IPS DF 4.7 (cell line): Measurements from ENCODE around the gene RAD23A.

ENCODE experiments used
- DNase-seq: peaks from one replicate; pipeline ENCODE4 v3.0.0-alpha.2; 2013; ENCODE audit warnings: low spot score; ENCODE audit errors: extremely low read depth

The RAD23A gene

DNA sequence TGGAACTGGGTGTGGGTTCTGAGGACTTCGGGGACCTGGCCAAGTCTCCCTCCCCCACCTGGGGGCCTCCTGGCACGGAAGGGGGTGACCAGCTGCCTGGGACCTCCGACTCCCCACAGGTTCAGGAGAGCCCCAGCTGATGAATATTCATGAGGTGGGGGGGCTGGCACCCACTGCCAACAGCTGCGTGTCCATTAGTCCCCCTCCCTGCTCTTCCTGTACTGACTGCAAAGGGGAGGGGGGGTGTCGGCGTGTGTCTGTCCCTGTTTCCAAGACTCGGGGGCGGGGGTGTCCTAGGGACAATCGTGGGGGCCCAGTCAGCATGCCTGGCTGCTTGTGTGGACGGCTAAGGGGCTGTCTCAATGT is 39.0 kb downstream of the RAD23A start:
- no peak for DNase-seq

DNA sequence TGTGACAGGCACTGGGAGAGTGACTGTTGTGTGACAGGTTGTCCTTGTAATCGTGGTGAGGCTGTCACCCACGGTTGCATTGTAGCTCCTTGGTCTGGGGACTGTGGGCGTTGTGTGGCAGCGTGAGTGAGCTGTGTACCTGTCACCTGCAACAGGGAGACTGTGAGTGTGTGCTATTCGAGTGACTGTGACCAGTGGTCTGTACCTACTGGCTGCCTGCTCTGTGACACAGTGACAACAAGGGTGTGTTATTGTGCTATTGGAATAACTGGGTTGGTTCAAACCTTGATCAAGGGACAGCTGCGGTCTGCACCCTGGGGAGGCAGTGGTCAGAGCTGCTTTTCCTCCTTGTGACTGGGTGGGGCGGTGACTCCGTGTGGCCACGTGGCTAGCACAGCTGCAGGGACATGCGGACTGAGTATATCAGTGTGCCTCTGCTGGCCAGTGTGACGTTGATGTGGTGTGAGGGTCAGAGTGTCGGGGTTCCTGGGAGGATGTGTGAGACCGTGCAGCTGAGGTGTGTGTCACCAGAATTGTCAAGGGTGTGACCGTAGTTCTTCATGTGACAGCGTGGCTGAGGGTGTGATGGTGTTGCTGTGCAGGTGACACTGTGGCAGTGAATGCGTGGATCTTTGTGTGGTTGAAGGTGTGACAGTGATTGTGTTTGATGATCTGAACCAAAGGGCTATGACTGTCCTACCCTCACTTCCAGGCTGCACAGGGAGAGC is 39.6 kb downstream of the RAD23A start:
- no peak for DNase-seq

DNA sequence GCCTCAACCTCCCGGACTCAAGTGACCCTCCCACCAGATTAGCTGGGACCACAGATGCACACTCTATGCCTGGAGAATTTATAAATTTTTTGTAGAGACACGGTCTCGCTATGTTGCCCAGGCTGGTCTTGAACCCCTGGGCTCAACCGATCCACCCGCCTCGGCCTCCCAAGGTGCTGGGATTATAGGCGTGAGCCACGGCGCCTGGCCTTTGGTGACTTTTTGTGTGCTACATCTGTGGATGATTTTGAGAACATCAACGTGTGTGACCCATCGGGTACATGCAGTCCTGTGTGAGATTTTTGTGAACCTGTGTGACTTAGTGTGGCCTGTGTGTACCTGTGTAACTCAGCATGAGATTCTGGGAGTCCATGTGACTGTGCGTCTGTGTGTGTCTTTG is 41.1 kb downstream of the RAD23A start:
- no peak for DNase-seq

DNA sequence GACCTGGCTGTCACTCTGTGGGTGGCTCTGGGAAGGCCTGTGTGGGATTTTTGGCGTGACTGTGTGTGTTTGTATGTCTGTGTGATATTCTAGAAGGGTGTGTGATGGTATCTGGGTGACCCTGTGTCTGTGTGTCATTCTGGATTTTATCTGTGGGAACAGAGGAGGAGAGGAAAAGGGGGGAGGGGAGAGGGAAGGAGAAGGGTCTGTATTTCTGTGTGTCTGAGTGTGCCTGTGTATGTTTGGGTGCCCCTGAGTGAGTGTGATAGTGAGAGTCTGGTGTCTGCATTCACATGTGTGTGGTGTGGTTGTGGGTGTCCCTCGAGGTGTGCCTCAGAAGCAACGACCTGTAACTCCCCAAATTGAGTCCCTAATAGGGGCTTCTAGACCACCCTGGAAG is 41.5 kb downstream of the RAD23A start:
- no peak for DNase-seq

DNA sequence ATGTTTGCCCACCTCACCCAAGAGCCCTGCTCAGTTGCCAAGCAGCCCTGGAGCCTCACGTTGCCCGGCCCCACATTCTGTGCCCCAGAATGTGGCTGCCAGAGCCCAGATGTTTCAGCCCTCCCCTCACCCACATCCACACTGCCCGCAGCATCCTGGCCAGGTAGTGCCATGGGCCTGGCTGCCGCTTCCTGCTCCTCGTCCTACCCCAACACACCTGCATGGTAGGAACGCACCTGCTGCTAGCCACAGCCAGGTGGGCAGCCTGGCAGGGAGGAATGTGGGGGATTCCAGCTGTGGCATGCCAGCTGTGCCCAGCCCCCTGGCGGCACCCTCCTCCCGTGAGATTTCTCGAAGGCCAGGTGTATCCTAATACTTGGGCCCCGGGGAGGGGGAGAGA is 42.1 kb downstream of the RAD23A start:
- DNase-seq: no peak

DNA sequence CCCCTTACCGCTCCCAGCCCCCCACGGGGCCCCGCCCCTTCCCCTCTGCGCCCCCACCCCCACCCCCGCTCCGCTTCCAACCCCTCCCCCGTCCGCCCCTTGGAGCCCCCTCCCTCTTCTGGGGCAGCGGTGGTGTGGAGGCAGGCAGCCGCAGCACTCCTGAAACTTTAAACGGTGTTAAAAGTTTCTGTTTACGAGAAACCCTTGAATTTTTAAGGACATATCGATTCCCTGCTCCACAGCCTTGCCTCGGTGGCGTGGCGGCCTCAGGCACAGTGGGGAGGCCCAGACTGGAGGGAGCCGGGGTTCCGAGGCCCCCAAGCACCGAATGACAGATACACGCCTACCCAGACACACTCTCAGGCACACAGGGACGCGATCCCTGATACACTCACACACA is 44.8 kb downstream of the RAD23A start:
- no peak for DNase-seq

DNA sequence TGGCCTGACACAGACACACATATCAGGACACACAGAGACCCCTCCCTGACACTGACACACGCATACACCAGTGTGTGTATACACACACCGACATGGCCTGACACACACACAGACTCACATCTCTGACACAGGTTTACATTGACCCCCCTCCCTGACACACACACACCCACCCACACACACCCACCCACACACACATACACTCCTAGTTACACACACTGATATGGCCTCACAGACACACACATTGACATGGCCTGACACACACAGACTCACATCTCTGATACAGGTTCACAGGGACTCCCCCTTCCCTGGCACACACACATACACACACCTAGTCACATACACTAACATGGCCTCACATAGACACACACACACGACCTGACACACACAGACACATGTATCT is 45.2 kb downstream of the RAD23A start:
- DNase-seq: no peak

DNA sequence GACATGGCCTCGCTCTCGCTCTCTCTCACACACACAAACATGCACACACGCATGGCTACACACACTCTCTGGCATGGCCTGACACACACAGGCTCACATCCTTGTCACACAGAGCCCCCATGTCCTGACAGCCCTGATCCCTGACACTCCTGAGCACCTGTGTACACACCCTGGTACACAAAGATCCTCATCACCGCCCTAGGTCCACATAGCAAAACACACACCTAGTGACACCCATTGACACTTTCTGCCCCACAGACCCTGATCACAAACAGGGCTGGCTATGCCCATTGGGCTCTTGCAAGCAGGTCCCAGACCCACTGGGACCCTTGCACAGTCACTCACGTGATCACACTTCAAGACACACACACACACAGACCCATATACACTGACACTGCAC is 45.6 kb downstream of the RAD23A start:
- no peak for DNase-seq

DNA sequence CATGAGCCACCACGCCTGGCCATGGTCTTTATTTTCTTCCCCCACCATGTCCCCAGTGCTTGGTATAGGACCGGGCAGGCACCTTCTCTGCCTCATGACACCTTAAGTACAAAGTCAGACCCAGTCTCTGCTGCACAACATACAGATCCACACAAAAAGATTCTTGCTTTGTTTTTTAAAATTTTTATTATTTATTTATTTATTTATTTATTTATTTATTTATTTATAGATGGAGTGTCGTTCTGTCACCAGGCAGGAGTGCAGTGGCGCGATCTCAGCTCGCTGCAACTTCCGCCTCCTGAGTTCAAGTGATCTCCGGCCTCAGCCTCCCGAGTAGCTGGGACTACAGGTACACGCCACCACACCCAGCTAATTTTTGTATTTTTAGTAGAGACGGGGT is 47.1 kb downstream of the RAD23A start:
- no peak for DNase-seq

DNA sequence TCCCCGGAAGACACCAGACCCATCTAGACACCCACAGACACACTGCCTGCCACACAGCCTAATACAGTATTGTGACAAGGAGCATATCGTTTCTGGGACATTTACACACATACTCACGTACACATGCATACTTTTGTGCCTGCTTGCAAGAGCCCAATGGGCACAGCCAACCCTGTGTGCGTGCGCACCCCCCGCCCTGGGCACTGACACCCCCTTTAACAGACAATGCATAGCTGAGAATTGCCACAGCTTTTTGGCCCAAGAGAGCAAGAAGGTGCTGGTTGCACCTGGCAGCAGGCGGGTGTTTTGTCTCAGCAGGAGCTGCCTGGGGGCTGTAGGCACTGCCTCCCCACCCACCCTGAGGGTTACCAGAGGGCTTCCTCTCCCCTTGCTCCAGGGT is 47.9 kb downstream of the RAD23A start:
- DNase-seq: no peak

DNA sequence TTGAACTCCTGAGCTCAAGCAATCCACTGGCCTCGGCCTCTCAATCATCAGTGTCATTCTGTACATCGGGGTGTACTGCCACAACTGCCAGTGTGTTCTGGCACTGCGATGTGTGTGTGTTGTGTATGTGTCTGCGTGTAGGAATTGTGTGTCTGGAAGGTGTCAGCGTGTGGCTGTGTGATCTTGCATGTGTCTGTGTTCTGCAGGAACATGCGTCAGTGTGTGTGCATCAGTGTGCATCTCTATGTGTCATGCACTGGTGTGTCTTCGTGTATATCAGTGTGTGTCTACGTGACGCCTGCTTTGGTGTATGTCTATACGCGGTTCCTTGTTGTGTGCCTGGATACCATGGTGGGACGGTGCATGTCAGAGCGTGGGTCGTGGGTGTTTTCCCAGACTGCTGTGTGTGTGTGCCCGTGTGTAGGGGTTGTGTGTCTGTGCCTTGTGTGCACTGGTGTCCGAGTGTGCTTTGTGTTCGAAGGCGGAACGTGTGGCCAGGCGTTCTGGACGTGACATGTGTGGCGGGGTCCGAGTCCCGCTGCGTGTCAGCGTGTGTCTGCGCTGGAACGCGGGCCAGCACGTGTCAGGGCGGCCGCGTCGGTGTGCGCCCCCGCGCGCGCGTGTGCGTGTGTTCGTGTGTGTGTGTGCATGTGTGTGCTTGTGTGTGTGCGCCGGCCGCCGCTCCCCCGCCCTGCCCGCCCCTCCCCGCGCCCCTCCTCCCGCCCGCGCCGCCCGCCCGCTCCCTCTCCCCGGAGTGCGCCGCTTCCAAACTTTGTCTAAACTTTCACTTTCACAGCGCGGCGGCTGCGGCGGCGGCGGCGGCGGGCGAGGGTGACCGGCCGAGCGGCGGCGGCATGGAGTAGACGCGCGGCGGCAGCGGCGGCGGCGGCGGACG is 49.3 kb downstream of the RAD23A start, which contains the start of gene NFIX:
Gene NFIX (plus strand): TSS at position 775 of the 895 bp plus-strand sequence. CDS start 363 bp downstream, outside the sequence.
- no peak for DNase-seq

DNA sequence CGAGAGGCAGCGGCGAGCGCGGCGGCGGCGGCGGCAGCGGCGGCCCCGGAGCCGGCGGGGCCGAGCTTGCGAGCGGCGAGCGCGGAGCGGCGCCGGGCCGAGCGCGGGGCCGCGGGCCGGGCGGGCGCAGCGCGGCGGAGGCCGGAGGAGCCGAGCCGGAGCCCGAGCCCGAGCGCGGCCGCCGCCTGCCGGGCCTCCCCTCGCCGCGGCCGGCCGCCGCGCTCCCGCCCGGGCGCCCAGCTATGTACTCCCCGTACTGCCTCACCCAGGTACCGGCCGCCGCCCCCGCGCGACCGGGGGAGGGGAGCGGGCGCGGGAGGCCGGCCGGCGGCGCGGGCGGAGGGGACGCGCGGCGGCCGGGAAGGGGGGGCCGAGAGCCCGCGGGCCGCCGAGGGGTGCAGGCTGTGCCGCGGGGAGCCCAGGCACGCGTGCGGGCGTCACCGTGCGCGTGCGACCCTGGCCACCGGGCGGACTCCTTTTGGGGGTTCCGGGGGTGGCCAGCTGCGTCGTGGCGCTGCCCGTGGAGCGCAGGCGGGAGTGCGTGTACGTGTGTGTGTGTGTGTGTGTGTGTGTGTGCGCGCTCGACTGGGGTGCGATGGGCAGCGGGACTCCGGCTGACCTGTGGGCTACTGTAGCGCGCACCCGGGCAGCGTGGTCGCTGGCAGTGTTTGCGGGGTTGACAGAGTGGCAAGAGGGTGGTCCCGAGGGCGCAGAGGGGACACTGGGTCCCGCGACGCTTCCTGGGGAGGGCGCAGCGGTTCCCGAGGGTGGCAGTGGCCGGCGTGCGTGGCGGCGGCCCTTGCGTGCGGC is 50.1 kb downstream of the RAD23A start:
- no peak for DNase-seq

DNA sequence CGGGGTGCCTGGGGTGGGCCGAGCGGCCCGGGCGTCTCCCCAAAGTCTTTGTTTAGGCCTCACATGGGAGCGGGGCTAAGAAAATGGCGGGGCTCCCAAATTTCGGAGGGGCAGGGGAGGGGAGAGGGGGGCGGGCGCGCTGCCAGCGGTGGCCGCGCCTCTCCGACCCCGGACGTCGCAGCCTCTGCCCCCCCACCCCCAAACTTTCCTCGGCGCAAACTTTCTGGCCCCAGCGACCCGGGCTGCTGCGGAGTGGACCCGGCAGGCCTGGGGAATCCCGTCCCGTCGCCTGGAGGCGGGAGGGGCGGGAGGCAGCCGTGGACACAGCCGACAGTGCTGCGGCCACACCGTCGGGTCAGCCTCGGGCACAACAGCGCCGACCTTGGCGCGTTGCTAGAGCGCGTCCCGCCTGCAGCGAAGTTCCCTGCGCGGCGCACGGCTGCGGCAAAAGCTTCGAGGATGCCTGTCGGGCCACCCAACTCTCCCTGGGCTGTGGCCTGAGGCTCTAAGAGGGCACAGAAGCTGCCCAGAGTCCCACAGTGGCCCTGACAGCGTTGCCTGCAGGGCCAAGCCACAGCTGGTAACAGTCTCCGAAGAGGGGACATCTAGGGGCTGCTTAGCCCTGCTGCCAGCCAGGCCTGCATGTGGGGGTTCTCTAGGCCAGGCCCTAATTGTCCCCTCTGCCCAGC is 50.9 kb downstream of the RAD23A start:
- no peak for DNase-seq

DNA sequence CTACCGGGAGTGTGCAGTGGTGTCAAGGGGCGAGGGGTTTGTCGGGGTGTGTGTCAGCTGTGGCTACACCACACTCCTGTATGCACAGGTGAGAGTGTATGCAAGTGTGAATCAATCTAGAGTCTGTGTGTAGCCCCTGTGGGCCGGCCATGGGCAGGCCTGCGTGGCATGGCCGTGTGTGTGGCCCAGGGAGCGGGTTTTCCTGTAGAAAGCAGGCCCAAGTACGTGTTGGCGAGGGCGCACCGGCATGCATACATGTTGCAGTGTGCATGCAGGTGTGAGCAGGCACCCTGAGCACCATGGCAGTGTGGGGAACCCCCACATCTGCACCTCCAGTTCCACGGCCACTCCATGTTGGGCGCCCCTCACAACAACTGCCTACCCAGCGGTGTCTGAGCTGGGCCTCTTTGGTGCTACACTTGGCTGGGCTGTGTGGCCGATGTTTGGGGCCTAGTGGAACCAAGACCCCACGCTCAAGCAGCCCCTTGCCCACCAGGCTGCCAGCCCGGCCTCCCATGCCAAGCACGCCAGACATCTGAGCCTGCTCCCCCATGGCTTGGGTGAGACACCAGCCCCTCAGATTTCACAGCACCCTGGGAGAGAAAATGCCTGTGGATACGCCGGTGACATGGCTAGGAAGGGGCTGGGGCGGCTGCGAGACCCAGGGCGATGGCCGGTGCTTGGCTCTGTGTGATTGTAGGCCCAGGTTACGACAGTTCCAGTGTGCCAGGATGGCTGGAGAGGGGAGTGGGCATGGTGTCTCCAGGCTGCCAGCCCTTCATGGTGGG is 51.7 kb downstream of the RAD23A start:
- DNase-seq: no peak

DNA sequence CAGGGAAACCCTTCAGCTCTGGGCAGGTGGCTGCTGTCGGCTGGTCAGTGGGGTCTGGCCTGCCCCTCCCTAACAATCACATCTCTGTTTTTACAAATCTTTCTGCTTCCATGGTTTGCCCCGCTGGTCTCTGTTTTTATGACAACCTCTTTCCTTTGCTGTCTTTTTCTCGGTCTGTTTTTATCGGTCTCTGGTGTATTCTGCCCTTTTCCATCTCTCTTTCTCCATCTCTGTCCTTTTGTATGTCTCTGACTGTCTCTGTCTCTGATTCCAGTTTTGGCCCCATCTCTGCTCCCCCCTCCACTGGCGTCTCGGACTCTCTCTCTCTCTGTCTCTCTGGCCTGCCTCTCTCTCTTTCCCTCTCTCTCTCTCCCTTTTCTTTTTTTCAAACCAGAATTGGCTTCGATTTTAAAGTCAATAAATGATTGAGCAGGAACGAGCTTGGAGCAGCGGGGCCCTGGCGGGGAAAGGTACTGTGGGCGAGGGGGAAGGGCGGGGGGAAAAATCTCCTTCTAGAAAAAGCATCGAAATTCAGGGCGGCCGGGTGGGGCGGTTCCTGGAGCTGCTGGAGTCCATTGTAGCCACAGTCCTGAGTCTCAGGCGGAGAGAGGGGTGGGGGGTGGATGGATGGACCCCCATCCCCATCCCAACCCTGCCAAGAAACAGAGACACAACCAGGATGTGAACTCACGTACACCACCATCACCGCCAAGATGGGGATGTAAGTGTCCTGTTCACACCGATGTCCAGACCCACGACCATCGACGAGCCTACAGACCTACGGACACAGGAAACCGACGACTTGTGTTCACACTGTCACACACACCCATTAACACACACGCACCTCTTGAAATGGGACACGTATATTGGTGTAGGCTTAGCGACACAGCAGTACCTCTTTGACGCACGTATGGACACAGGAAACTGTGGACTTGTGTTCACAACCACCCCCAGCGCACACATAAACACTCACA is 52.6 kb downstream of the RAD23A start:
- no peak for DNase-seq

DNA sequence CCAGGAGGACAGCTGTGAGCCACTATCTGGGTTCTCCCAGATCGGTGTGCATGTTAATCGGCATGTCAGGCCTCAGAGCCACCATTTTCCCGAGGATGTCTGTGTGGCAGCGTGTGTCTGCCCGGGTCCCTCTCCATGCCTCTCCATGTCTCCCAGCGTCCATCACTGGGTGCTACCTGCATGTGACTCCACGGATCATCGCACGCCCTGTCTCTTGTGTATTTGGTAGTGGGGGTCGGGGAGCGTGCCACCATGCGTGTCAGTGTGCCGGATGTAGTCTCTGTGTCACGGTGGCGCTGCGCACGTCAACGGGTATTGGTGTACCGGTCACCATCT is 55.5 kb downstream of the RAD23A start:
- no peak for DNase-seq

DNA sequence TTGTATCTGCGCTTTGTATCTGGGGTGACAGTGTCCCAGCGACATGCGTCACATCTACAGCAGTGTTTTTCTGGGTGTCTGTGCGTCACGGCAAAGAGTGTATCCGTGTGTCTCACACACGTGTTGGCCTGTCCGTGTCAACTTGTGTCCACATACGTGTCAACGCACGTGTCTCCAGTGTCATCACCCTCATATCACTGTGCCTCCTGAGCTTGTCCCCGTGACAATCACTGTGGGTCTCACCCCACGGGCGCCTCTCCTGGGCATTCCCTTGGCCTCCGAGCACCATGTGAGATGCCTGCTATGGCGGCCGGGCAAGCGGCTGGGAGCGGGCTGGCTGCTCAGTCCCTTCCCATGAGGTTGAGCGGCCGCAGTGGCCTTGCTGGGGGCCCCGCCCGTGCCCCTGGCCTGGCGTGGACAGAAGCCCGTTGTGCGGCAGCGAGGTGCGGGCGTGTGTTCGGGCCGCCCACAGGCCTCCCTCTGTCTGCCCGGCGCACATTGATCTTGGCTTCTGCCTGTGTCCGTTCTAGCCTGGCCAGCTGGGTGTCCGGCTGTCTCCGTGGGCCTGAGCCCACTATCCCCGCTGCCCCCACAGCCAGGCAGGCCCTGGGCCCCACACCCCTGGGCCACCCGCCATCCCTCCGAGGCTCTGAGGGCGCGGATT is 56.0 kb downstream of the RAD23A start:
- no peak for DNase-seq

DNA sequence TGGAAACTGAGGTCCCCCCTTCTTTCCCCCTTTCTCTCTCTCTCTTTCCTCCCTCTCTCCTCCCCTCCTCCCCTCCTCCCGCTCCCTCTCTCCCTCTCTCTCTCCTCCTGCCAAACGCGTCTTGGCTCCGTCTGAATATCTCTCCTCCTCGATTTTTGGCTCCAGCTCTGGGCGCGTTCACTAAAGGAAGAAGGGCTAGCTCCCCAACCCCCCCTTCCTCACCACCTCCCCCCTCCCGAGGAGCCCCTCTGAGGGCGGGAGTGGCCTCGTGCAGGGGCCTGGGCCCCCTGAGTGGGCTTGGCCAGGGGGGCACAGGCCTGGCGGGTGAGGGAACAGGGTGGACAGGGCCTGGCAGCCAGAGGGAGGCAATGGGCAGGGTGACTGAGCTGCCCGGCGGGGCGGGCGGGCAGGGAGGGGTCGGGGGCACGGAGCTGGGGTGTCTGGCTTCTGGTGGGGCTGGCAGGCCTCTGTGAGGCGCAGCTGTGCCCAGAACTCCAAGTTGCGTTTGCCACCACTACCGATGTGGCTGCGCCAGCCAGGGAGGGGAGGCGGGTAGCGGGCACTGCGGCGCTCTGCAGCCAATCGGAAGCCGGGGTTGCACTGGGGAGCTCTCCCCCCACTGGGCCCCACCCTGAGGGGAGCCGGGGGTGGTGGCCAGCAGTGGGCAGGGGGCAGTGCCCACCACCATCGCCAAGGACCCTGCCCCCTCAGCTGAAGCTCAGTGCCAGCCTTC is 56.7 kb downstream of the RAD23A start:
- no peak for DNase-seq
